ENCODE measurements around the gene PPT2. TPM values are rescaled to one million over a fixed set of nuclear protein-coding genes. Genes with fewer than 3 reads are reported as not detected.

The PPT2 gene
- total and polyA plus RNA-seq, 2 of the 13 experiments (the other 11 are each of a cell fraction or from before 2014, with no cell fraction given), result 39.2 to 61.8 TPM

- TF ChIP-seq ZGPAT (CRISPR knock-in tag; IDR thresholded peaks at IDR 0.05), result no peak; the same call in none of the 2 replicates
- TF ChIP-seq IKZF5 (CRISPR knock-in tag; IDR thresholded peaks at IDR 0.05), result peak; percentile 60; the same call in 1 of the 2 replicates
- no peak for TF ChIP-seq PTBP1 (IDR thresholded peaks at IDR 0.05; ENCODE audit: low read depth, low read length, poor library complexity, severe bottlenecking)
- TF ChIP-seq NCOA5 (CRISPR knock-in tag; IDR thresholded peaks at IDR 0.05), result no peak
- TF ChIP-seq ZMYM3 (CRISPR knock-in tag; IDR thresholded peaks at IDR 0.05), result no peak; the same call in 1 of the 2 replicates
- peak; percentile 73; the same call in 1 of the 2 replicates for TF ChIP-seq NFKB2 (CRISPR knock-in tag; IDR thresholded peaks at IDR 0.05; ENCODE audit: borderline replicate concordance)
- no peak; the same call in 1 of the 2 replicates for TF ChIP-seq DNMT1 (CRISPR knock-in tag; IDR thresholded peaks at IDR 0.05)
- peak; percentile 31; the same call in 1 of the 2 replicates for TF ChIP-seq SAFB2 (CRISPR knock-in tag; IDR thresholded peaks at IDR 0.05; ENCODE audit: borderline replicate concordance, low read depth)
- TF ChIP-seq ZNF251 (CRISPR knock-in tag; IDR thresholded peaks at IDR 0.05), result no peak; the same call in 1 of the 2 replicates
- no peak for TF ChIP-seq POLR2AphosphoS2 (IDR thresholded peaks at IDR 0.05; ENCODE audit: low read depth, low read length)
- TF ChIP-seq TSC22D2 (CRISPR knock-in tag; IDR thresholded peaks at IDR 0.05; ENCODE audit: borderline replicate concordance), result 0 out of 2 replicates have a peak, but pooled peaks have one; percentile 18
- 0 out of 2 replicates have a peak, but pooled peaks have one; percentile 53 for TF ChIP-seq ZBTB10 (CRISPR knock-in tag; IDR thresholded peaks at IDR 0.05; ENCODE audit: borderline replicate concordance)
- TF ChIP-seq SKI (IDR thresholded peaks at IDR 0.05; ENCODE audit: partially characterized antibody), result peak; percentile 23
- 0 out of 2 replicates have a peak, but pooled peaks have one; percentile 20 for TF ChIP-seq ZNF235 (CRISPR knock-in tag; IDR thresholded peaks at IDR 0.05; ENCODE audit: borderline replicate concordance)
- TF ChIP-seq ZNF253 (CRISPR knock-in tag; IDR thresholded peaks at IDR 0.05; ENCODE audit: borderline replicate concordance), result no peak
- TF ChIP-seq PHF5A (CRISPR knock-in tag; IDR thresholded peaks at IDR 0.05; ENCODE audit: low read depth, unreplicated experiment), result no peak
- TF ChIP-seq ZNF468 (CRISPR knock-in tag; IDR thresholded peaks at IDR 0.05), result no peak; the same call in 1 of the 2 replicates
- TF ChIP-seq ZNF234 (CRISPR knock-in tag; conservative IDR thresholded peaks at IDR 0.05), result no peak
- no peak for TF ChIP-seq ZNF17 (CRISPR knock-in tag; IDR thresholded peaks at IDR 0.05)
Observed at GRCh38 chr6:32153564-32154513, at the start of gene PPT2 (continued).
